GM18907 (cell line): ENCODE results near the gene PPM1M.
A peak's percentile ranks its signal among the peaks of the same experiment; 100 is the strongest.

ENCODE experiments used
- ATAC-seq: cut with Tn5 transposase; IDR thresholded peaks from one replicate; pipeline ENCODE4 v1.9.1; 2021; ENCODE audit warnings: mild to moderate bottlenecking, moderate library complexity; ENCODE audit not compliant: unreplicated experiment

The PPM1M gene

GRCh38 chr3:52243791-52244628 is 1.5 kb upstream of the PPM1M start:
- peak; percentile 35 for ATAC-seq

- ATAC-seq: no peak
Measured at GRCh38 chr3:52246264-52246620, 683 bp downstream of the PPM1M start.

GRCh38 chr3:52246728-52247408 is 1.3 kb downstream of the PPM1M start:
- no peak for ATAC-seq

GRCh38 chr3:52247409-52248164 is 2.0 kb downstream of the PPM1M start:
- no peak for ATAC-seq

GRCh38 chr3:52248165-52248541 is 2.6 kb downstream of the PPM1M start:
- no peak for ATAC-seq

GRCh38 chr3:52248816-52249547 is 3.4 kb downstream of the PPM1M start:
- ATAC-seq: no peak

- no peak for ATAC-seq
Measured at GRCh38 chr3:52249683-52250082, 4.1 kb downstream of the PPM1M start.

- ATAC-seq: no peak
Measured at GRCh38 chr3:52250122-52250521, 4.6 kb downstream of the PPM1M start.

GRCh38 chr3:52253314-52254304 is 8.1 kb downstream of the PPM1M start:
- peak; percentile 87 for ATAC-seq

- ATAC-seq: no peak
Measured at GRCh38 chr3:52254608-52255007, 9.0 kb downstream of the PPM1M start.

- ATAC-seq: no peak
Measured at GRCh38 chr3:52256159-52256558, 10.6 kb downstream of the PPM1M start.

- no peak for ATAC-seq
Measured at GRCh38 chr3:52256622-52257021, 11.1 kb downstream of the PPM1M start.

- ATAC-seq: no peak
Measured at GRCh38 chr3:52257911-52258310, 12.4 kb downstream of the PPM1M start.

- ATAC-seq: no peak
Measured at GRCh38 chr3:52259035-52259434, 13.5 kb downstream of the PPM1M start.

- ATAC-seq: no peak
Measured at GRCh38 chr3:52259448-52259847, 13.9 kb downstream of the PPM1M start.

GRCh38 chr3:52262447-52262846 is 16.9 kb downstream of the PPM1M start:
- ATAC-seq: no peak

- ATAC-seq: no peak
Measured at GRCh38 chr3:52265387-52265786, 19.8 kb downstream of the PPM1M start.

GRCh38 chr3:52268036-52268435 is 22.5 kb downstream of the PPM1M start:
- ATAC-seq: no peak

GRCh38 chr3:52269776-52270175 is 24.2 kb downstream of the PPM1M start:
- ATAC-seq: no peak

GRCh38 chr3:52270252-52270754 is 24.7 kb downstream of the PPM1M start:
- ATAC-seq: no peak
